ENCODE measurements around the gene TMEM59. TPM values are rescaled to one million over a fixed set of nuclear protein-coding genes. Genes with fewer than 3 reads are reported as not detected.
"Not testable (repeated sequence)": the region's sequence is repeated elsewhere in the genome, so short reads cannot be mapped to it uniquely, and the experiment has no call there.

TMEM59 gene
- total RNA-seq, 1 experiment from 2014 or later: 239 TPM

- BruUV-seq (replicated peaks): no TSS peak
- no peak overlapping the region for H3K4me3 ChIP-seq
- CTCF ChIA-PET: no interaction called here
- H3F3A ChIP-seq (ENCODE audit: insufficient read depth, low read depth): no peaks in the 10 kb centered on the region
- no peak for DNase-seq
- H3K27me3 ChIP-seq (ENCODE audit: insufficient read depth, low read depth): no peaks in the 10 kb centered on the region
- POLR2A ChIA-PET (ENCODE audit: unreplicated experiment): no interaction called here
- TF ChIP-seq EZH2 (IDR thresholded peaks at IDR 0.05; ENCODE audit: low read depth) (no peak), CTCF (conservative IDR thresholded peaks at IDR 0.05) (no peak)
- intact Hi-C loops (cut with micrococcal nuclease; ENCODE audit: unreplicated experiment): no loop called here
- H4K20me1 ChIP-seq (ENCODE audit: insufficient read depth): no peaks in the 10 kb centered on the region
- H3K36me3 ChIP-seq (ENCODE audit: low read depth): no peaks in the 10 kb centered on the region
- H3K9me3 ChIP-seq (ENCODE audit: insufficient read depth, low read depth): no peaks in the 10 kb centered on the region
- H3K4me2 ChIP-seq: no peak overlapping the region
- no peaks in the 10 kb centered on the region for H3K79me2 ChIP-seq (ENCODE audit: low read depth)
- no peaks in the 10 kb centered on the region for H3K9me2 ChIP-seq (ENCODE audit: insufficient read depth)
- no peak overlapping the region for H3K27ac ChIP-seq
- H2AFZ ChIP-seq: no peak overlapping the region
- no peaks in the 10 kb centered on the region for H3K4me1 ChIP-seq (replicated peaks; ENCODE audit: insufficient read depth)
Measured at GRCh38 chr1:53995683-53996082, 57.3 kb downstream of the TMEM59 start.

- H3F3A ChIP-seq (ENCODE audit: insufficient read depth, low read depth); DNase-seq; BruUV-seq (replicated peaks); CTCF ChIA-PET; intact Hi-C loops (cut with micrococcal nuclease; ENCODE audit: unreplicated experiment); H3K4me2 ChIP-seq; H3K4me1 ChIP-seq (replicated peaks; ENCODE audit: insufficient read depth); H4K20me1 ChIP-seq (ENCODE audit: insufficient read depth); H3K4me3 ChIP-seq; H3K27me3 ChIP-seq (ENCODE audit: insufficient read depth, low read depth); H3K9me3 ChIP-seq (ENCODE audit: insufficient read depth, low read depth); H3K36me3 ChIP-seq (ENCODE audit: low read depth); H3K79me2 ChIP-seq (ENCODE audit: low read depth); POLR2A ChIA-PET (ENCODE audit: unreplicated experiment); H2AFZ ChIP-seq; H3K27ac ChIP-seq; H3K9me2 ChIP-seq (ENCODE audit: insufficient read depth): not testable (repeated sequence)
Measured at GRCh38 chr1:53994516-53994915, 58.5 kb downstream of the TMEM59 start.

- no peak overlapping the region for H2AFZ ChIP-seq
- no peaks in the 10 kb centered on the region for H3F3A ChIP-seq (ENCODE audit: insufficient read depth, low read depth)
- ChIA-PET CTCF (interaction anchor here (0.6 to 1.0 kb wide), 5 partner anchors 50 to 318 kb away, joined by 3 to 7 read pairs (median 3); no protein-coding TSS in a partner anchor), POLR2A (ENCODE audit: unreplicated experiment) (no interaction called here)
- no peak for TF ChIP-seq EZH2 (IDR thresholded peaks at IDR 0.05; ENCODE audit: low read depth)
- peak; percentile 62 for TF ChIP-seq CTCF (conservative IDR thresholded peaks at IDR 0.05)
- no peaks in the 10 kb centered on the region for H3K27me3 ChIP-seq (ENCODE audit: insufficient read depth, low read depth)
- H4K20me1 ChIP-seq (ENCODE audit: insufficient read depth): no peaks in the 10 kb centered on the region
- H3K36me3 ChIP-seq (ENCODE audit: low read depth): no peaks in the 10 kb centered on the region
- H3K9me2 ChIP-seq (ENCODE audit: insufficient read depth): no peaks in the 10 kb centered on the region
- no peaks in the 10 kb centered on the region for H3K79me2 ChIP-seq (ENCODE audit: low read depth)
- no peaks in the 10 kb centered on the region for H3K9me3 ChIP-seq (ENCODE audit: insufficient read depth, low read depth)
- no TSS peak for BruUV-seq (replicated peaks)
- H3K4me2 ChIP-seq: no peak overlapping the region
- no peak overlapping the region for H3K4me3 ChIP-seq
- no peaks in the 10 kb centered on the region for H3K4me1 ChIP-seq (replicated peaks; ENCODE audit: insufficient read depth)
- no peak overlapping the region for H3K27ac ChIP-seq
- peak in 1 of 2 experiments; percentile 22 for DNase-seq
- intact Hi-C loops (cut with micrococcal nuclease; ENCODE audit: unreplicated experiment): no loop called here
Measured at GRCh38 chr1:53992085-53992874, 60.7 kb downstream of the TMEM59 start.

- BruUV-seq (replicated peaks): no TSS peak
- no peaks in the 10 kb centered on the region for H3K4me1 ChIP-seq (replicated peaks; ENCODE audit: insufficient read depth)
Measured at GRCh38 chr1:53987880-53988279, 65.1 kb downstream of the TMEM59 start.

More at GRCh38 chr1:53987880-53988279, 65.1 kb downstream of the TMEM59 start:
- Histone ChIP-seq H3K79me2 (ENCODE audit: low read depth) (no peaks in the 10 kb centered on the region), H3K4me2 (no peak overlapping the region), H3K36me3 (ENCODE audit: low read depth) (no peaks in the 10 kb centered on the region), H3K9me2 (ENCODE audit: insufficient read depth) (no peaks in the 10 kb centered on the region), H4K20me1 (ENCODE audit: insufficient read depth) (no peaks in the 10 kb centered on the region), H3F3A (ENCODE audit: insufficient read depth, low read depth) (no peaks in the 10 kb centered on the region), H3K4me3 (no peak overlapping the region), H3K27me3 (ENCODE audit: insufficient read depth, low read depth) (no peaks in the 10 kb centered on the region), H3K9me3 (ENCODE audit: insufficient read depth, low read depth) (no peaks in the 10 kb centered on the region), H3K27ac (no peak overlapping the region), H2AFZ (no peak overlapping the region)
- no peak for DNase-seq
- CTCF ChIA-PET: no interaction called here
- POLR2A ChIA-PET (ENCODE audit: unreplicated experiment): no interaction called here
- intact Hi-C loops (cut with micrococcal nuclease; ENCODE audit: unreplicated experiment): no loop called here
- TF ChIP-seq CTCF (conservative IDR thresholded peaks at IDR 0.05): no peak
- no peak for TF ChIP-seq EZH2 (IDR thresholded peaks at IDR 0.05; ENCODE audit: low read depth)

Data from PC-9 (cell line).